Measurements from ENCODE around the gene C2CD5.
"Not testable (repeated sequence)": the region's sequence is repeated elsewhere in the genome, so short reads cannot be mapped to it uniquely, and the experiment has no call there.

The C2CD5 gene

DNA sequence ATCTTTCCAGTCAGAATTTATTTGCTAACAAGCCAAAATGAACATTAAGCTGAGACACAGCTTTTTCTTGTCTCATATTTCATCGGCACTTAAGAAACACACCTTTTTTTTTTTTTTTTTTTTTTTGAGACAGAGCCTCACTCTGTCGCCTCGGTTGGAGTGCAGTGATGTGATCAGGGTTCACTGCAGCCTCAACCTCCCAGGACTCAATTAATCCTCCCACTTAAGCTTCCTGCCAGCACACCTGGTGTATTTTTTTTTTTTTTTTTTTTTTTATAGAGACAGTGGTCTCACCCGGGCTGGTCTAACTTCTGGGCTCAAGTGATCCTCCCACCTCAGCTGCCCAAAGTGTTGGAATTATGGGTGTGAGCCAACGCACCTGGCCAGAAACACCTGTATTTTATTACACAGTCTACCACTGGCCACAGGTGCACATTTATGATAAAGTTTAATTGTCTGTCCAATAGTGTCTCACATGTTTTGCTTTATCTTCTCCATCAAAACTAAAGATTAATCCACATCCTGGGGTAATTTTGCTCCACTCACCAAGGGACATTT is 62.7 kb downstream of the C2CD5 start:
- no peak for DNase-seq (ENCODE audit: low read depth)
- TF ChIP-seq, protein P1, sequence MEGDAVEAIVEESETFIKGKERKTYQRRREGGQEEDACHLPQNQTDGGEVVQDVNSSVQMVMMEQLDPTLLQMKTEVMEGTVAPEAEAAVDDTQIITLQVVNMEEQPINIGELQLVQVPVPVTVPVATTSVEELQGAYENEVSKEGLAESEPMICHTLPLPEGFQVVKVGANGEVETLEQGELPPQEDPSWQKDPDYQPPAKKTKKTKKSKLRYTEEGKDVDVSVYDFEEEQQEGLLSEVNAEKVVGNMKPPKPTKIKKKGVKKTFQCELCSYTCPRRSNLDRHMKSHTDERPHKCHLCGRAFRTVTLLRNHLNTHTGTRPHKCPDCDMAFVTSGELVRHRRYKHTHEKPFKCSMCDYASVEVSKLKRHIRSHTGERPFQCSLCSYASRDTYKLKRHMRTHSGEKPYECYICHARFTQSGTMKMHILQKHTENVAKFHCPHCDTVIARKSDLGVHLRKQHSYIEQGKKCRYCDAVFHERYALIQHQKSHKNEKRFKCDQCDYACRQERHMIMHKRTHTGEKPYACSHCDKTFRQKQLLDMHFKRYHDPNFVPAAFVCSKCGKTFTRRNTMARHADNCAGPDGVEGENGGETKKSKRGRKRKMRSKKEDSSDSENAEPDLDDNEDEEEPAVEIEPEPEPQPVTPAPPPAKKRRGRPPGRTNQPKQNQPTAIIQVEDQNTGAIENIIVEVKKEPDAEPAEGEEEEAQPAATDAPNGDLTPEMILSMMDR (IDR thresholded peaks at IDR 0.05; ENCODE audit: insufficient read depth, low read depth, low read length, missing control alignments), result no peak

DNA sequence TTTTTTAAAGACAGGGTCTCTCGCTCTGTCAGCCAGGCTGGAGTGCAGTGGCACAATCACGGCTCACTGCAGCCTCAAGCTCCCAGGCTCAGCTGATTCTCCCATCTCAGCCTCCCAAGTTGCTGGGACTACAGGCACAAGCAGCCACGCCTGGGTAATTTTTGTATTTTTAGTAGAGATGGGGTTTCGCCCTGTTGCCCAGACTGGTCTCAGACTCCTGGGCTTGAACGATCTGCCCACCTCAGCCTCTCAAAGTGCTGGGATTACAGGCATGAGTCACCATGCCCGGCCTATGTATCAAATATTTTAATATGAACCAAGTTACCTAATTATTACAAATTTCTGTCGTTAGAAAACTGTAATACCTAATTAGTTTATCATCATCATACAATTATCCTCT is 63.5 kb downstream of the C2CD5 start:
- not testable (repeated sequence) for DNase-seq (ENCODE audit: low read depth); H3K4me3 ChIP-seq (ENCODE audit: low read length)

More for the DNA sequence above, 62.7 kb downstream of the C2CD5 start:
- H3K4me3 ChIP-seq (ENCODE audit: low read length), result no peak overlapping the region

DNA sequence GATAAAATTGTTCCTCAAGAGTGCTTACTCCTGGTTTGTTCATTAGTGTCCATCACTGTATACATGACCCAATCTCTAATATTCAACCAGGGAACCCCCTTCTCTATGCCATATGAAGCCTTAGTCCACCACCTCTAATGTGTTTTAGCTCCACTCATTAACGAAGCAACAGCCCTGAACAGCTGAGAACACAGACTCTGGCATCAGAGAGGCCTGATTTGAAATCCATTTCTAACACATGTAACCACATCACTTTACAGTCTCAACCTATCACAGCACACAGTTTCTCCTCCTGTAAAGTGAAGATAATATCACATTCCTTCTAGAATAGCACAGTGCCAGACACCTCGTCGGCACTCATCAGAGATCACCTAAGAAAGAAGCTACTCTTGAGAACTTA is 64.3 kb downstream of the C2CD5 start:
- DNase-seq (ENCODE audit: low read depth), result no peak
- no peak overlapping the region for H3K4me3 ChIP-seq (ENCODE audit: low read length)
- TF ChIP-seq, protein P1 (IDR thresholded peaks at IDR 0.05; ENCODE audit: insufficient read depth, low read depth, low read length, missing control alignments), result no peak

DNA sequence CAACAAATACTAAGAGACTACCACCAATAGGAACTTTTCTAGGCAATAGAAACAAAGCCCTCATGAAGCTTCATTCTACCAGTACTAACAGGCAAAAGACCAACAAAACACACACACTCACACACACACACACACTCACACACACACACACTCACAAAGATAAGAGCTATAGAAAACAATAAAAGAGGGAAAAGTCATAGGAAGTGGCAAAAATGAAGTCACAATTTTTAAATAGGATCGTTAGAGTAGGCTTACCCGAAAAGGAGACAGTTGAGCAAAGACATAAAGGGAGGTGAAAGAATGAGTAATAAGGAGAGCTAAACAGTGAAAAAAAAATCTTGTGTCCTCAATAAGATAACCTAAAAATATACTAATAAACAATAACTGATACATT is 66.5 kb downstream of the C2CD5 start:
- DNase-seq (ENCODE audit: low read depth), result no peak

DNA sequence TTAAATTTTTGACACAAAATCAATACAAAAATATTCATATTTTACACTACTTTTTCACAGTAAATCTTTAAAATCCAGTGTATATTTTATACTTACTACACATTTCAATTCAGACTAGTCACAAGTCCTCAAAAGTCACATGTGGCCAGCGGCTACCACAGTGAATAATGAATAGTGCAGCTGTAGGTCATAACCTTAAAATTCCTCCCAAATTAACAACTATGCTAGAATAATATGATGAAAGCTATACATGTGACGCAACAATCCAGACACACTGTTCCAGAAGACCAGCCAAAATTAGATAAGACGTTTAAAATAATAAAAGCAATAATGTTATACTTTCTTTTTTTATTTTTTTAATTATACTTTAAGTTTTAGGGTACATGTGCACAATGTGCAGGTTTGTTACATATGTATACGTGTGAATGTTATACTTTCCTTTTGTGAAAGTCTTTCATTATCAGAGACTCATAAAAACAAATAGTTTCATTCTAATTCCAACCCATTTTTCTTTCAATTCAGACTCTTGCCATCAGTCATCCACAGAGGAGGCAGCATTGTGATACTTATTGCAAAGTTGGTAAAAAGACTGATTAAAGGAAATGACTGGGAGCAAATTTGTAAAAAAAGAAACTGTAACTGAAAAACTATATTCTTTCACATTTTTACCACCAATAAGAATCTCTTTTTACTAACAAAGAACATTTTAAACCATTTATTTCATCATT is 67.0 kb downstream of the C2CD5 start:
- TF ChIP-seq, protein P1 (IDR thresholded peaks at IDR 0.05; ENCODE audit: insufficient read depth, low read depth, low read length, missing control alignments), result no peak
- no peak overlapping the region for H3K4me3 ChIP-seq (ENCODE audit: low read length)
- peak; percentile 42 for DNase-seq (ENCODE audit: low read depth)

More for the DNA sequence above, 66.5 kb downstream of the C2CD5 start:
- no peak overlapping the region for H3K4me3 ChIP-seq (ENCODE audit: low read length)
- TF ChIP-seq, protein P1 (IDR thresholded peaks at IDR 0.05; ENCODE audit: insufficient read depth, low read depth, low read length, missing control alignments), result no peak

DNA sequence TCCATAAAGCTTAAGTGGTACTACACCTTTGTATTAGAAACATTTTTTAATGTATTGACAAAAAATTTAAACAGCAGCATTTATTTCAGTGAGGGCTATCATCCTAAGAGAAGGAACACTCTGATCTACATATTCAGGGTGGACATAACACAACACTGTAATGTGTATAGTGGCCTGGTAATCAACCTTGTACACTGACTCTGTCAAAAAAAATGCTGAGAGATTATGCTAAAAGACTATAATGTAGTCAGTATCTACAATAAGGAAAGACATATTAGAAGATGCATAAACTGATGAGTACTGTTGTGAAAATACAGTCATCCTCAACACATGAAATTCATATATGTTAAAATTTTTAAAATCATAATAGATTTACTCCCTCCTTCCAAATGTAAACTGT is 68.2 kb downstream of the C2CD5 start:
- no peak overlapping the region for H3K4me3 ChIP-seq (ENCODE audit: low read length)
- DNase-seq (ENCODE audit: low read depth), result no peak
- TF ChIP-seq, protein P1 (IDR thresholded peaks at IDR 0.05; ENCODE audit: insufficient read depth, low read depth, low read length, missing control alignments), result no peak

DNA sequence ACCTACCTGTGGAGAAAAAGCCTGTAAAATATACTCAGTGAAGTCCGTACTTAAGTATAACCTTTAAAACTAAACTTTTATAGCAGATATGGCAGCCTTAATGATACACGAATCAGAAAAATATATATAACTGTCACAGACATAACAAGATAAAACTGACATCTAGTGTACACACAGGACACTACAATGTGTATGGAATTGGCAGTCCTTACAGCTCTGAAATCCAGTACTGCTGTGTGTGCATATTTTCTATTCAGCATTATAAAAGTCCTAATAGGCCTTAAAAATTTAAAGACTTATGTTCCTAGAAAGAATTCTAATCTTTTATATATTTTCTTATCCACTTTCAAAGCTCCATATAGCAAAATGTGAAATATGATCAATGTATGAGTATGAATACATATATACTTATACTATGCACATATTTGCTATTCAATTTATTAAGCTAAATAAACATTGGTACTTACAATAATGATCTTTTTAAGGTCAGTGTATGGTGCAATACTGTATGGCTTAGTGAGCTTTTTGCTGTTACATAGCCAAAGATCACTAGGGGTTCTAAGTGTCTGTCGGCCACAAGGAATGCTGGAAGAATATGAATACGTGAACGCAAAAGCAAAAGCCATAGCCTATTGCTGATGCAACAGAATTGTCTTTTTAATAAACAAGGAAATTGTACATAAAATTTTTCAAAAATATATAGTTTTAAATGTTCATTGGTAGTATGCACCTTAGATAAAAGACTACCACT is 69.2 kb downstream of the C2CD5 start:
- no peak overlapping the region for H3K4me3 ChIP-seq (ENCODE audit: low read length)
- TF ChIP-seq, protein P1 (IDR thresholded peaks at IDR 0.05; ENCODE audit: insufficient read depth, low read depth, low read length, missing control alignments), result no peak
- DNase-seq (ENCODE audit: low read depth), result no peak

All from epithelial cell of esophagus (primary cell).